Peyer's patch (tissue), 4 donors: Measurements from ENCODE around the gene C20orf202.

Experiments
- CTCF ChIP-seq, 6 experiments: fragments of 450-650 bp in 4 of 6; fragments of 200-600 bp in 2 of 6; sonication (generic) in 1 of 6; IDR thresholded peaks; one replicate each; pipeline ENCODE4 v1.5.1; 2017 to 2019; ENCODE audit warnings: antibody characterized with exemption in 6 of 6, mild to moderate bottlenecking in 3 of 6, moderate library complexity in 1 of 6
- POLR2A ChIP-seq, 2 donors: fragments of 450-650 bp; IDR thresholded peaks; one replicate each; pipeline ENCODE4 v1.5.1; 2017; ENCODE audit warnings: antibody characterized with exemption in 2 of 2, mild to moderate bottlenecking in 2 of 2, moderate library complexity in 2 of 2

- TF ChIP-seq POLR2A (IDR thresholded peaks at IDR 0.05) = no peak
- no peak for TF ChIP-seq CTCF (IDR thresholded peaks at IDR 0.05)
Measured at GRCh38 chr20:1242099-1242498, 38.8 kb downstream of the C20orf202 start.
